Measurements from ENCODE around the gene ZNF335. TPM values are rescaled to one million over a fixed set of nuclear protein-coding genes. Genes with fewer than 3 reads are reported as not detected.

Gene ZNF335
- total and polyA plus RNA-seq, 2 of the 13 experiments (the other 11 are each of a cell fraction or from before 2014, with no cell fraction given) = 9.7 to 13.7 TPM

DNA sequence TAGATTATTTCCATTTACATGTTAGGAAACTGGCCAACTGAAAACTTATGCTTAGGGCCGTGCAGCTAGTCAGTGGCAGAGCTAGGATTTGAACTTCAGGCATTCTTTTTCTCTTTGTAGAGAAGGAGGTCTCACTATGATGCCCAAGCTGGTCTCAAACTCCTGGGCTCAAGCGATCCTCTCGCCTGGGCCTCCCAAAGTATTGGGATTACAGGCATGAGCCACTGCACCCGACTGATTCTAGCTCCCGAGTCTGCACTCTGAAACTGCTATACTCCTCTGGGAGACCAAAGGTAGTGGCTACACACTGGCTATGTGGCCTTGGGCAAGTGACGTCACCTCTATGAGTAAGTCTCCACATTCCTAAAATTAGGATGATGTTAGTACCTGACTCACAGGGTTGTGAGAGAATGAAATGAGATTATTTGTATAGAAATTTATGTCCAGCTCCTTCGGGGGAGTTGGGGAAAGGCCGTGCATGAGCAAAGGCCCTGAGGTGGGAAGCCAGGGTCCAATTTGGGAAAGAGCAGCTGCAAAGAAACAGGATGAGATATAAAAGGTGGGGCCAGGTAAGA is 66.4 kb downstream of the ZNF335 start (continued):
- TF ChIP-seq YY1 (IDR thresholded peaks at IDR 0.05; ENCODE audit: insufficient read depth, insufficient replicate concordance, low read depth, low read length) (no peak), MZF1 (CRISPR knock-in tag; IDR thresholded peaks at IDR 0.05; ENCODE audit: borderline replicate concordance) (no peak), GTF2F1 (IDR thresholded peaks at IDR 0.05; ENCODE audit: low read length) (0 out of 2 replicates have a peak, but pooled peaks have one; percentile 15), HNRNPK (IDR thresholded peaks at IDR 0.05; ENCODE audit: low read depth, low read length, poor library complexity, severe bottlenecking) (no peak), IRX3 (CRISPR knock-in tag; IDR thresholded peaks at IDR 0.05; ENCODE audit: borderline replicate concordance, low read depth) (no peak), ZNF446 (CRISPR knock-in tag; IDR thresholded peaks at IDR 0.05) (no peak), ZFP37 (CRISPR knock-in tag; IDR thresholded peaks at IDR 0.05; ENCODE audit: borderline replicate concordance) (no peak), SCMH1 (CRISPR knock-in tag; IDR thresholded peaks at IDR 0.05; ENCODE audit: borderline replicate concordance) (no peak), ZNF720 (CRISPR knock-in tag; IDR thresholded peaks at IDR 0.05) (no peak), ZC3H13 (CRISPR knock-in tag; IDR thresholded peaks at IDR 0.05) (no peak), ZNF260 (CRISPR knock-in tag; IDR thresholded peaks at IDR 0.05; ENCODE audit: borderline replicate concordance, low read depth) (no peak), AGO2 (optimal IDR thresholded peaks at IDR 0.05; ENCODE audit: low read depth, low read length) (no peak)
- TF ChIP-seq, protein P1, sequence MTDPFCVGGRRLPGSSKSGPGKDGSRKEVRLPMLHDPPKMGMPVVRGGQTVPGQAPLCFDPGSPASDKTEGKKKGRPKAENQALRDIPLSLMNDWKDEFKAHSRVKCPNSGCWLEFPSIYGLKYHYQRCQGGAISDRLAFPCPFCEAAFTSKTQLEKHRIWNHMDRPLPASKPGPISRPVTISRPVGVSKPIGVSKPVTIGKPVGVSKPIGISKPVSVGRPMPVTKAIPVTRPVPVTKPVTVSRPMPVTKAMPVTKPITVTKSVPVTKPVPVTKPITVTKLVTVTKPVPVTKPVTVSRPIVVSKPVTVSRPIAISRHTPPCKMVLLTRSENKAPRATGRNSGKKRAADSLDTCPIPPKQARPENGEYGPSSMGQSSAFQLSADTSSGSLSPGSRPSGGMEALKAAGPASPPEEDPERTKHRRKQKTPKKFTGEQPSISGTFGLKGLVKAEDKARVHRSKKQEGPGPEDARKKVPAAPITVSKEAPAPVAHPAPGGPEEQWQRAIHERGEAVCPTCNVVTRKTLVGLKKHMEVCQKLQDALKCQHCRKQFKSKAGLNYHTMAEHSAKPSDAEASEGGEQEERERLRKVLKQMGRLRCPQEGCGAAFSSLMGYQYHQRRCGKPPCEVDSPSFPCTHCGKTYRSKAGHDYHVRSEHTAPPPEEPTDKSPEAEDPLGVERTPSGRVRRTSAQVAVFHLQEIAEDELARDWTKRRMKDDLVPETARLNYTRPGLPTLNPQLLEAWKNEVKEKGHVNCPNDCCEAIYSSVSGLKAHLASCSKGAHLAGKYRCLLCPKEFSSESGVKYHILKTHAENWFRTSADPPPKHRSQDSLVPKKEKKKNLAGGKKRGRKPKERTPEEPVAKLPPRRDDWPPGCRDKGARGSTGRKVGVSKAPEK (CRISPR knock-in tag; IDR thresholded peaks at IDR 0.05; ENCODE audit: borderline replicate concordance) = no peak
- TF ChIP-seq, protein P2, sequence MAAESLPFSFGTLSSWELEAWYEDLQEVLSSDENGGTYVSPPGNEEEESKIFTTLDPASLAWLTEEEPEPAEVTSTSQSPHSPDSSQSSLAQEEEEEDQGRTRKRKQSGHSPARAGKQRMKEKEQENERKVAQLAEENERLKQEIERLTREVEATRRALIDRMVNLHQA (CRISPR knock-in tag; IDR thresholded peaks at IDR 0.05) = no peak
- TF ChIP-seq, protein P3, sequence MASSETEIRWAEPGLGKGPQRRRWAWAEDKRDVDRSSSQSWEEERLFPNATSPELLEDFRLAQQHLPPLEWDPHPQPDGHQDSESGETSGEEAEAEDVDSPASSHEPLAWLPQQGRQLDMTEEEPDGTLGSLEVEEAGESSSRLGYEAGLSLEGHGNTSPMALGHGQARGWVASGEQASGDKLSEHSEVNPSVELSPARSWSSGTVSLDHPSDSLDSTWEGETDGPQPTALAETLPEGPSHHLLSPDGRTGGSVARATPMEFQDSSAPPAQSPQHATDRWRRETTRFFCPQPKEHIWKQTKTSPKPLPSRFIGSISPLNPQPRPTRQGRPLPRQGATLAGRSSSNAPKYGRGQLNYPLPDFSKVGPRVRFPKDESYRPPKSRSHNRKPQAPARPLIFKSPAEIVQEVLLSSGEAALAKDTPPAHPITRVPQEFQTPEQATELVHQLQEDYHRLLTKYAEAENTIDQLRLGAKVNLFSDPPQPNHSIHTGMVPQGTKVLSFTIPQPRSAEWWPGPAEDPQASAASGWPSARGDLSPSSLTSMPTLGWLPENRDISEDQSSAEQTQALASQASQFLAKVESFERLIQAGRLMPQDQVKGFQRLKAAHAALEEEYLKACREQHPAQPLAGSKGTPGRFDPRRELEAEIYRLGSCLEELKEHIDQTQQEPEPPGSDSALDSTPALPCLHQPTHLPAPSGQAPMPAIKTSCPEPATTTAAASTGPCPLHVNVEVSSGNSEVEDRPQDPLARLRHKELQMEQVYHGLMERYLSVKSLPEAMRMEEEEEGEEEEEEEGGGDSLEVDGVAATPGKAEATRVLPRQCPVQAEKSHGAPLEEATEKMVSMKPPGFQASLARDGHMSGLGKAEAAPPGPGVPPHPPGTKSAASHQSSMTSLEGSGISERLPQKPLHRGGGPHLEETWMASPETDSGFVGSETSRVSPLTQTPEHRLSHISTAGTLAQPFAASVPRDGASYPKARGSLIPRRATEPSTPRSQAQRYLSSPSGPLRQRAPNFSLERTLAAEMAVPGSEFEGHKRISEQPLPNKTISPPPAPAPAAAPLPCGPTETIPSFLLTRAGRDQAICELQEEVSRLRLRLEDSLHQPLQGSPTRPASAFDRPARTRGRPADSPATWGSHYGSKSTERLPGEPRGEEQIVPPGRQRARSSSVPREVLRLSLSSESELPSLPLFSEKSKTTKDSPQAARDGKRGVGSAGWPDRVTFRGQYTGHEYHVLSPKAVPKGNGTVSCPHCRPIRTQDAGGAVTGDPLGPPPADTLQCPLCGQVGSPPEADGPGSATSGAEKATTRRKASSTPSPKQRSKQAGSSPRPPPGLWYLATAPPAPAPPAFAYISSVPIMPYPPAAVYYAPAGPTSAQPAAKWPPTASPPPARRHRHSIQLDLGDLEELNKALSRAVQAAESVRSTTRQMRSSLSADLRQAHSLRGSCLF (CRISPR knock-in tag; IDR thresholded peaks at IDR 0.05; ENCODE audit: borderline replicate concordance) = no peak
- TF ChIP-seq, protein P4, sequence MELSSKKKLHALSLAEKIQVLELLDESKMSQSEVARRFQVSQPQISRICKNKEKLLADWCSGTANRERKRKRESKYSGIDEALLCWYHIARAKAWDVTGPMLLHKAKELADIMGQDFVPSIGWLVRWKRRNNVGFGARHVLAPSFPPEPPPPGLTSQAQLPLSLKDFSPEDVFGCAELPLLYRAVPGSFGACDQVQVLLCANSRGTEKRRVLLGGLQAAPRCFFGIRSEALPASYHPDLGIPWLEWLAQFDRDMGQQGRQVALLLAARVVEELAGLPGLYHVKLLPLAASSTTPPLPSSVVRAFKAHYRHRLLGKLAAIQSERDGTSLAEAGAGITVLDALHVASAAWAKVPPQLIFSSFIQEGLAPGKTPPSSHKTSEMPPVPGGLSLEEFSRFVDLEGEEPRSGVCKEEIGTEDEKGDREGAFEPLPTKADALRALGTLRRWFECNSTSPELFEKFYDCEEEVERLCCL (CRISPR knock-in tag; IDR thresholded peaks at IDR 0.05; ENCODE audit: borderline replicate concordance) = no peak
- TF ChIP-seq, protein P5, sequence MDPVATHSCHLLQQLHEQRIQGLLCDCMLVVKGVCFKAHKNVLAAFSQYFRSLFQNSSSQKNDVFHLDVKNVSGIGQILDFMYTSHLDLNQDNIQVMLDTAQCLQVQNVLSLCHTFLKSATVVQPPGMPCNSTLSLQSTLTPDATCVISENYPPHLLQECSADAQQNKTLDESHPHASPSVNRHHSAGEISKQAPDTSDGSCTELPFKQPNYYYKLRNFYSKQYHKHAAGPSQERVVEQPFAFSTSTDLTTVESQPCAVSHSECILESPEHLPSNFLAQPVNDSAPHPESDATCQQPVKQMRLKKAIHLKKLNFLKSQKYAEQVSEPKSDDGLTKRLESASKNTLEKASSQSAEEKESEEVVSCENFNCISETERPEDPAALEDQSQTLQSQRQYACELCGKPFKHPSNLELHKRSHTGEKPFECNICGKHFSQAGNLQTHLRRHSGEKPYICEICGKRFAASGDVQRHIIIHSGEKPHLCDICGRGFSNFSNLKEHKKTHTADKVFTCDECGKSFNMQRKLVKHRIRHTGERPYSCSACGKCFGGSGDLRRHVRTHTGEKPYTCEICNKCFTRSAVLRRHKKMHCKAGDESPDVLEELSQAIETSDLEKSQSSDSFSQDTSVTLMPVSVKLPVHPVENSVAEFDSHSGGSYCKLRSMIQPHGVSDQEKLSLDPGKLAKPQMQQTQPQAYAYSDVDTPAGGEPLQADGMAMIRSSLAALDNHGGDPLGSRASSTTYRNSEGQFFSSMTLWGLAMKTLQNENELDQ (CRISPR knock-in tag; IDR thresholded peaks at IDR 0.05; ENCODE audit: borderline replicate concordance) = no peak

All from HepG2 (cell line).